Heart left ventricle (tissue), 16 donors: ENCODE data around the gene ADCY5. TPM values are rescaled to one million over a fixed set of nuclear protein-coding genes. Genes with fewer than 3 reads are reported as not detected.

Experiments
- ATAC-seq, 4 donors: fragments of 200-7000 bp; cut with Tn5 transposase; one replicate each; pipeline ENCODE4 v1.9.1; 2020 to 2022; ENCODE audit warnings: moderate library complexity in 4 of 4, mild to moderate bottlenecking in 3 of 4, moderate number of reproducible peaks in 1 of 4
- DNase-seq, 5 donors: peaks; one replicate each; pipeline ENCODE4 v3.0.0-alpha.2; 2020
- H3K27ac ChIP-seq, 12 donors: fragments of 200-600 bp; sonication (generic) in 4 of 12; one replicate each; pipeline versions ENCODE4 v1.5.0 to v1.8.0; 2016 to 2022; ENCODE audit warnings: mild to moderate bottlenecking in 2 of 12
- H3K27me3 ChIP-seq, 9 donors: fragments of 200-600 bp; sonication (generic) in 2 of 9; one replicate each; pipeline versions ENCODE4 v1.5.1 to v1.8.0; 2016 to 2022; ENCODE audit warnings: mild to moderate bottlenecking in 3 of 9
- H3K36me3 ChIP-seq, 9 donors: fragments of 200-600 bp; sonication (generic) in 2 of 9; one replicate each; pipeline versions ENCODE4 v1.5.0 to v1.8.0; 2018 to 2022; ENCODE audit warnings: mild to moderate bottlenecking in 2 of 9
- H3K4me1 ChIP-seq, 12 donors: fragments of 200-600 bp; sonication (generic) in 4 of 12; one replicate each; pipeline versions ENCODE4 v1.5.0 to v1.8.0; 2016 to 2022; ENCODE audit warnings: mild to moderate bottlenecking in 3 of 12
- H3K4me3 ChIP-seq, 12 donors: fragments of 200-600 bp; sonication (generic) in 4 of 12; one replicate each; pipeline versions ENCODE4 v1.5.0 to v1.8.0; 2017 to 2022; ENCODE audit warnings: mild to moderate bottlenecking in 9 of 12, moderate library complexity in 4 of 12
- H3K9me3 ChIP-seq, 12 donors: fragments of 200-600 bp; sonication (generic) in 4 of 12; one replicate each; pipeline versions ENCODE4 v1.5.0 to v1.8.0; 2016 to 2022; ENCODE audit warnings: mild to moderate bottlenecking in 1 of 12
- POLR2A ChIP-seq, 2 donors: fragments of 450-650 bp; IDR thresholded peaks; one replicate each; pipeline ENCODE4 v1.6.1; 2017; ENCODE audit warnings: antibody characterized with exemption in 2 of 2, mild to moderate bottlenecking in 2 of 2, moderate library complexity in 2 of 2
- whole genome bisulfite sequencing, 4 donors: extraction: QIAGEN DNeasy Blood & Tissue Kit in 2 of 4; methylation state at CpG; one replicate each; pipeline versions ENCODE4 v1.1.5 to v1.1.7; 2013 to 2018; 5-methylcytosine and 5-hydroxymethylcytosine counted together
- intact Hi-C, 10 donors: fragments of 100-400 bp; cut with DNase I; formaldehyde crosslinking; loops; one replicate each; pipeline versions ENCODE4 v1.11.1 to v1.14.2; 2022
- polyA plus RNA-seq, 2 donors: library from polyadenylated mRNA; stranded (reverse); fragments of 200-250 nt; gene quantifications; one replicate each; pipeline ENCODE4 v1.2.3, GENCODE V29; 2013
- total RNA-seq, 9 donors: library from RNA; depleted of rRNA in 2 of 9; stranded (reverse); fragments of >200 nt in 2 of 9; fragmentation: NEBNext Ultra II Directional in 3 of 9; extraction: Animal tissue kit (Norgen Biotek cat#: 25700) in 3 of 9; gene quantifications; one replicate each; pipeline versions ENCODE4 v1.1.0 to v1.2.4, GENCODE V29; 2016 to 2023
- TF ChIP-seq, protein P1 (sequence below), 12 donors: fragments of 200-600 bp; sonication (generic) in 4 of 12; IDR thresholded peaks; one replicate each; pipeline versions ENCODE4 v1.5.0 to v1.8.0; 2018 to 2022; ENCODE audit warnings: antibody characterized with exemption in 12 of 12, mild to moderate bottlenecking in 5 of 12
- donor health status: ischemic (EF 13 %, LVEDD 7.1; RV severe dilation, severe dysfunction).
- donor health status: healthy with polysubstance abuse.
- donor health status: DM: no; HTN: yes; CAD: no.
- donor health status: DM: no; HTN: no; CAD: no.
- donor health status: ischemic (EF 25% LVEDD 6.9; RV normal size, moderate dysfunction).
- donor health status: ischemic (EF 25% LVEDD 5.7; RV mildly dilated, moderate dysfunction).
- donor health status: healthy.
- donor health status: DM: yes; HTN: yes; CAD: no.
- donor health status: ischemic (EF 35%, LVEDD 5.7; RV mildly dilated, moderate dysfunction).
- donor health status: nonischemic (EF 11% LVEDD 7.7; RV severe dilation, severe dysfunction).
- donor health status: DM: yes; HTN: yes; CAD: no.
- donor health status: PGD.
- donor health status: ischemic (EF 29% LVEDD 5.4; RV normal size, mild dysfunction).
- donor health status: nonischemic (EF 23%, LVEDD 6.1; RV moderate dilation, normal function).

ADCY5 gene
- total and polyA plus RNA-seq, 11 donors = 78.5 to 276 (median 167) TPM

DNA sequence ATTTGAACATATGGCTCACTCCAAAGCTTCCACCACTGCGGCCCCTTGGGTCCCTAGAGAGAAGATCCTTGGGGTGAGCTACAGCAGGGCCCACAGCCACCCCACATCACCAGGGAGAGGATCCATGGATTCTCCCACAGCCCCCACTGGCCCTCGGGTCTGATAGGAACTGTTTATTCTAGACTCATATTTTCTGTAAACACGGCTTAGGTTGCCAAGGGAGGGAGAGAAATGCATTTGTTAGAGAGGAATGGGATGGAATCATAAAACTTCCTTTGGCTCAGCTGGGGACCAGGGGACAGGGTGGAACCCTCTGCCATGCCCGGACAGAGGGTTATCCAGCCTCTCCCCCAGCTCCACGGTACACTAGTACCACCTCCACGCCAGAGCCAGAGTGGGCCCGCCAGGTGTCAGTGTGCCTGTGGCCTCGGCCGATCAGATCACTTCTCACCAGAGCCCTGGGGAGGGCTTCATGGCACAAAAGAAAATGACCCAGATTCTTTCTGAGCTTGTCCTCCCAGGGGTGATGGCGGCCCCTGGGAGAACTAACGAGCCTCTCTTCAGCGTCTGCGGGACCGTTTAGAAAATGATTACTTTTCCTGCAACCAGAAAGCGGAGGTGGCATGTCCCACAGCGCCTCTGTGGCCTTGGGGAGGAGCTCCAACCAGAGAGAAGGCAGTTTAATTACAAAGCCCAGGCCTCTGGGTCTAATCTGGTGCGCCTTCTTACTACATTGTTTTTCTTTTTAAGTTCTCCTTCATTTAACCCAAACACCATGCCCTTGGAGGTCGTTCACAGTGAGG is 33.7 kb downstream of the ADCY5 start:
- no peaks in the 10 kb centered on the region for H3K36me3 ChIP-seq
- H3K27ac ChIP-seq = peak overlapping the region; percentile 15 to 94 (median 89)
- peaks cover 5 to 100% (median 60%) of the 10 kb centered on the region in 12 donors for H3K4me1 ChIP-seq
- DNase-seq = peak in 4 of 5 donors; percentile 43 to 70 (median 56)
- 39 to 52% (median 47%) methylated on average over 18 of the region's 18 CpGs for WGBS, 4 donors
- peak overlapping the region in 4 of 12 donors; percentile 9 to 21 (median 11) for H3K4me3 ChIP-seq
- TF ChIP-seq POLR2A (IDR thresholded peaks at IDR 0.05) = no peak
- TF ChIP-seq, protein P1, sequence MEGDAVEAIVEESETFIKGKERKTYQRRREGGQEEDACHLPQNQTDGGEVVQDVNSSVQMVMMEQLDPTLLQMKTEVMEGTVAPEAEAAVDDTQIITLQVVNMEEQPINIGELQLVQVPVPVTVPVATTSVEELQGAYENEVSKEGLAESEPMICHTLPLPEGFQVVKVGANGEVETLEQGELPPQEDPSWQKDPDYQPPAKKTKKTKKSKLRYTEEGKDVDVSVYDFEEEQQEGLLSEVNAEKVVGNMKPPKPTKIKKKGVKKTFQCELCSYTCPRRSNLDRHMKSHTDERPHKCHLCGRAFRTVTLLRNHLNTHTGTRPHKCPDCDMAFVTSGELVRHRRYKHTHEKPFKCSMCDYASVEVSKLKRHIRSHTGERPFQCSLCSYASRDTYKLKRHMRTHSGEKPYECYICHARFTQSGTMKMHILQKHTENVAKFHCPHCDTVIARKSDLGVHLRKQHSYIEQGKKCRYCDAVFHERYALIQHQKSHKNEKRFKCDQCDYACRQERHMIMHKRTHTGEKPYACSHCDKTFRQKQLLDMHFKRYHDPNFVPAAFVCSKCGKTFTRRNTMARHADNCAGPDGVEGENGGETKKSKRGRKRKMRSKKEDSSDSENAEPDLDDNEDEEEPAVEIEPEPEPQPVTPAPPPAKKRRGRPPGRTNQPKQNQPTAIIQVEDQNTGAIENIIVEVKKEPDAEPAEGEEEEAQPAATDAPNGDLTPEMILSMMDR (IDR thresholded peaks at IDR 0.05) = peak in 5 of 12 donors; percentile 12 to 40 (median 17)
- peak in 1 of 4 donors; percentile 12 for ATAC-seq
- no peaks in the 10 kb centered on the region for H3K9me3 ChIP-seq
- no peaks in the 10 kb centered on the region for H3K27me3 ChIP-seq
- intact Hi-C loops = loop anchor here in 5 of 10 donors (2.0 to 5.0 kb wide), 4 partner anchors 32 to 74 kb away; partner anchors contain the start of gene ADCY5 (in 4 of the 5)

DNA sequence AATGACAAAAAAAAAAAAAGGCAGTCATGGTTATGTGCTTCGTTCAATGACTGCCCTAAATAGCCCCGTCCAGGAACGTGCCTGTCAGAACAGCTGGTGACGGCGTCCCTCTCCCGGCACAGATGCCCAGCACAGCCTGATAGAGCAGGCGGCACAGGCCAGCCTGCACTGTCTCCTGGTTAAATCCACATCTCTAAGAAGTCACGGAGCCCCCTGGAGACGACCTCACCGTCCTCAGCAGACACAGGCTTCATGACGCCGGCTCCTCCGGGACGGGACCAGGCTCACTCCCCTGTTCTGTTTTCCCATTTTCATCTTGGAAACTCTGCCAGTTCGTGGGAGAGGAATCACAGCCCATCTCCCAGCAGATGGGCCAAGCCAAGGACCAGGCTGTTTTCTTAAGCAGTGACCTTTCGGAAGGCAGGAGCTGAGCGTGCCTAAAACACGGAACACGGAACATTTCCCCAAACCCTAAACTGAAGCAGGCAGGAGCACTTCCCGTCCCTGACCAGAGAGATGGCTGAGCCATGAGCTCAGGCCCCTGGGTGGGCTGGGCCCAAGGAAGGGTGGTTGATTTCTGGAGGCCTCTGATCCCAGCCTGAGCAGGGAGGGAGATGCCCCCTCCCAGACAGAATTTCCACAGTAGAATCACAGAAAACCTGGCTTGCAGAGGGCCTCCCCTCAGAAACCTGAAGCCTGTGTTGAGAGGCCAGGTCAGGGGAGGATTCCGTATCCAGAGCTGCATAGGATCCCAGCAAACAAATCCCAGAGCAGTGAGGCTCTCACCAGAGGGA is 35.9 kb downstream of the ADCY5 start:
- Histone ChIP-seq H3K9me3 (no peaks in the 10 kb centered on the region), H3K4me3 (peak overlapping the region in 6 of 12 donors; percentile 0 to 34 (median 22)), H3K4me1 (peaks cover 5 to 98% (median 62%) of the 10 kb centered on the region in 12 donors), H3K27ac (peak overlapping the region; percentile 74 to 94 (median 89)), H3K27me3 (no peaks in the 10 kb centered on the region), H3K36me3 (no peaks in the 10 kb centered on the region)
- peak; percentile 71 to 83 (median 76) for DNase-seq
- ATAC-seq = peak; percentile 79 to 89 (median 84)
- TF ChIP-seq, protein P1 (IDR thresholded peaks at IDR 0.05) = peak in 1 of 12 donors; percentile 14
- no peak for TF ChIP-seq POLR2A (IDR thresholded peaks at IDR 0.05)
- intact Hi-C loops = loop anchor here in 4 of 10 donors (5.0 kb wide), 3 partner anchors 34 to 71 kb away; partner anchors contain the start of gene ADCY5 (in 4 of the 4)
- 12 to 23% (median 20%) methylated on average over 18 to 21 of the region's 21 CpGs for WGBS, 4 donors

DNA sequence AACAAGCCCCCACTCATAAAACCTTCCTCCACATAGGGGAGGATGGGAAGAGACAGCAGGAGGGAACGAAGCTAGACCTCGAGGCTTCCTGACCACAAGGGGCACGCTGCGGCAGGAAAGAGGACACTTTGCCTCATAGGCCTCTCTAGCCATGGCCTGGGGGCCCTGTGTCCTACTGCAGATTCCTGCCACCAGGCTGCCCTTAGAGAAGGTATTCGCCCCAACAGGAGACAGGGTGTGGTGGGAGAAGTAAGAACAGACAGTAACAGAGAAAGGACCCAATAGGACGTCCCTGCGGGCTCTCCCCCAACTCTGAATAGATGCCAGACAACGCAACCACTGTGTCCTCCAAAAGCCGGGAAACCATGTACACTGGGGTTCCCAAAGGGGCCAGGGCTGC is 36.8 kb downstream of the ADCY5 start:
- intact Hi-C loops = loop anchor here in 4 of 10 donors (5.0 kb wide), 3 partner anchors 35 to 70 kb away; partner anchors contain the start of gene ADCY5 (in 4 of the 4)
- Histone ChIP-seq H3K4me3 (peak overlapping the region in 1 of 12 donors; percentile 34), H3K27ac (peak overlapping the region; percentile 74 to 94 (median 89)), H3K4me1 (peaks cover 5 to 98% (median 61%) of the 10 kb centered on the region in 12 donors), H3K9me3 (no peaks in the 10 kb centered on the region), H3K36me3 (no peaks in the 10 kb centered on the region), H3K27me3 (no peaks in the 10 kb centered on the region)
- TF ChIP-seq POLR2A (IDR thresholded peaks at IDR 0.05) = no peak
- TF ChIP-seq, protein P1 (IDR thresholded peaks at IDR 0.05) = peak in 5 of 12 donors; percentile 18 to 33 (median 28)
- 51 to 63% (median 58%) methylated on average over 9 of the region's 9 CpGs for WGBS, 4 donors
- DNase-seq = peak in 1 of 5 donors; percentile 60
- peak; percentile 1 to 29 (median 20) for ATAC-seq
